Measurements from ENCODE around the gene TMEM255A.

GRCh38 chrX:120308558-120308957 is 2.7 kb downstream of the TMEM255A start:
- TF ChIP-seq CTCF (IDR thresholded peaks at IDR 0.05): no peak
- TF ChIP-seq POLR2A (IDR thresholded peaks at IDR 0.05): no peak
